ENCODE results near the gene PTGR2. TPM values are rescaled to one million over a fixed set of nuclear protein-coding genes. Genes with fewer than 3 reads are reported as not detected.
"Not testable (repeated sequence)": the region's sequence is repeated elsewhere in the genome, so short reads cannot be mapped to it uniquely, and the experiment has no call there.

Gene PTGR2
- polyA plus RNA-seq, 6 donors from 2014 or later: 1.0 to 4.9 (median 3.3) TPM

DNA sequence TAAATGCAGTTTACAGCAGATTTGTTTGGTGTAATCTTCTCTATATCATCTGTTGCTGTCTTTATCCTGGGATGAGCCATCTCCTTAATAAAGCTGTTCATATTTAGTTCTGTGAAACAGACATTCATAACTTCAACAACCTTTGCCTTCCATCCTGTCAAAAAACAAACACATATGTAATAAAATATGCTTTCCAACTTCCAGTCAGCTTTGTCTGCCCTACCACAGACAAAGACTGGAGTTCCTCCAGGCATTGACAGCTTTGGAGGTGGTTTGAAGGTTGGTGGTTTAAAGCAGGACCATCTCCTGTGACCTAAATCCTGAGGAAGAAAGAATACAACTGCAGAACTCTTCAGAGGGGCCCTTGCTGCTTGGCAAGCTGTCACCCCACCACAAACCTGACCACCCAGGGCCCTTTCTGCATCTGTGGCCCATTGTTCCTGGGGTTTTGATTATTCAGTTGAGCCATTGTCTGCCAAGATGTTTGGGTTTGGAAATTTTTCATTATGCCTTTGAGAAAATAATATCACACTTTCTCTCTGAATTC lies 28.2 kb upstream of the PTGR2 start:
- H3K4me3 Mint-ChIP-seq: no peak overlapping the region
- peaks cover 0 to 3% (median 0%) of the 10 kb centered on the region in 3 donors for H3K4me1 Mint-ChIP-seq
- no peaks in the 10 kb centered on the region for H3K27me3 Mint-ChIP-seq
- no peaks in the 10 kb centered on the region for H3K9me3 Mint-ChIP-seq
- peak overlapping the region in 1 of 6 donors; percentile 47 for H3K27ac Mint-ChIP-seq
- no peaks in the 10 kb centered on the region for H3K36me3 Mint-ChIP-seq
- no peak for ATAC-seq (ENCODE audit: low read depth in 2 of 2)
- no peak for DNase-seq

DNA sequence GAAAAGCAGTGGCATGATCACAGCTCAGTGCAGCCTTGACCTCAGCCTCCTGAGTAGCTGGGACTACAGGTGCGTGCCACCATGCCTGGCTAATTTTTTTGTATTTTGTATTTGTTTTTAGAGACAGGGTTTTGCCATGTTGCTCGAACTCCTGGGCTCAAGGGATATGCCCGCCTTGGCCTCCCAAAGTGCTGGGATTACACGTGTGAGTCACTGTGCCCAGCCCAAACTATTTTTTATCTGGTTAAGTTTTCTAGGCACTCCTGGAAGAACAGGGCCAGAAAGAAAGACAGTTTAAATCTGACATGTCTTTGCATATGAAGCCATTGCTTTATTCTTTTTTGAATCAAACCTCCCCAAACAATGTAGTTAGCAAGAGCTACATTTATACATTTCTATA lies 27.5 kb upstream of the PTGR2 start:
- H3K36me3 Mint-ChIP-seq: no peaks in the 10 kb centered on the region
- H3K4me1 Mint-ChIP-seq: peaks cover 0 to 3% (median 0%) of the 10 kb centered on the region in 3 donors
- ATAC-seq (ENCODE audit: low read depth in 2 of 2): no peak
- DNase-seq: no peak
- no peak overlapping the region for H3K27ac Mint-ChIP-seq
- no peaks in the 10 kb centered on the region for H3K27me3 Mint-ChIP-seq
- no peaks in the 10 kb centered on the region for H3K9me3 Mint-ChIP-seq
- no peak overlapping the region for H3K4me3 Mint-ChIP-seq

DNA sequence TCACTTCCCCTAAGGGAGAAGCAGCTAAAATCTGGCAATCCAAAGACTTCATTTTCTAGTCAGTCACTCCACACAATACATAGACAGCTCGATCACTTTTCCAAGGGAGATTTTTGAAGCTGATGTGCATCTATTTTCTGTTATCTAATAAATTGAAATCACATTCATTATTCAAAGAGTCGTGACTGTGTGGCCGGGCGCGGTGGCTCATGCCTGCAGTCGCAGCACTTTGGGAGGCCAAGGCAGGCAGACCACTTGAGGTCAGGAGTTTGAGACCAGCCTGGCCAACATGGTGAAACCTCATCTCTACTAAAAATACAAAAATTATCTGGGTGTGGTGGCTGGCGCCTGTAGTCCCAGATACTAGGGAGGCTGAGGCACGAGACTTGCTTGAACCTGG lies 27.1 kb upstream of the PTGR2 start:
- peaks cover 0 to 3% (median 0%) of the 10 kb centered on the region in 3 donors for H3K4me1 Mint-ChIP-seq
- DNase-seq (no peak), ATAC-seq (ENCODE audit: low read depth in 2 of 2) (no peak)
- no peak overlapping the region for H3K4me3 Mint-ChIP-seq
- H3K27me3 Mint-ChIP-seq: no peaks in the 10 kb centered on the region
- no peaks in the 10 kb centered on the region for H3K36me3 Mint-ChIP-seq
- no peak overlapping the region for H3K27ac Mint-ChIP-seq
- no peaks in the 10 kb centered on the region for H3K9me3 Mint-ChIP-seq

DNA sequence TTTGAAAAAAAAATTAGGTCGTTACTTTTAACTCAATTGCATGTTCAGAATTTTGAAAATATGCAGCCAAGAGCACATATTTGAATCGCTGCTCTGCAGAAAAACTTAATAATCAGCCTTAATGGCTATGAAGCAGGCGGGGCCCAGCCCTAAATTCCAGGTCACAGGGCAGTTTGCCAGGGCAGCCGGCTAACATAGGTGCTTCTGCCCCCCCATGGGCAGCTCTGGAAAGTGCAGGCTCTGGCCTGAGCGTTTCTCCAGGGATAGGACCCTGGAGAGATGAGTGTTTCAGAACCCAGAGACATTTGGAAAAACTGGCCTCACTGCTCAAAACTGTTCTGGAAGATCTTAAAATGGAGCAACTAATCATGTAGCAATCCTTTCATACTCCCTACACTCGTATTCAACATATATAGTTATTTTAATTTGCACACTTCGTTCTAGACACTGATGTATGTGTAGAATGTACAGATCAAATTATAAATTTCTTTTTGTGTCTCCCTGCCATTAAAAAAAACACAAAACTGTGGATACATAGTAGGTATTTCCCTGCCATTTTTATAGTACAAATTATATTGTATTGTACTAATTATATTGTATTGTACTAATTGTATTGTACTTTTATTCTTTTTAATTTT lies 26.0 kb upstream of the PTGR2 start:
- H3K4me1 Mint-ChIP-seq: peaks cover 3 to 5% (median 4%) of the 10 kb centered on the region in 3 donors
- no peaks in the 10 kb centered on the region for H3K27me3 Mint-ChIP-seq
- no peak overlapping the region for H3K4me3 Mint-ChIP-seq
- peak; percentile 70 for DNase-seq
- no peaks in the 10 kb centered on the region for H3K9me3 Mint-ChIP-seq
- H3K27ac Mint-ChIP-seq: no peak overlapping the region
- no peaks in the 10 kb centered on the region for H3K36me3 Mint-ChIP-seq
- peak; percentile 97 to 100 for ATAC-seq (ENCODE audit: low read depth in 2 of 2)

DNA sequence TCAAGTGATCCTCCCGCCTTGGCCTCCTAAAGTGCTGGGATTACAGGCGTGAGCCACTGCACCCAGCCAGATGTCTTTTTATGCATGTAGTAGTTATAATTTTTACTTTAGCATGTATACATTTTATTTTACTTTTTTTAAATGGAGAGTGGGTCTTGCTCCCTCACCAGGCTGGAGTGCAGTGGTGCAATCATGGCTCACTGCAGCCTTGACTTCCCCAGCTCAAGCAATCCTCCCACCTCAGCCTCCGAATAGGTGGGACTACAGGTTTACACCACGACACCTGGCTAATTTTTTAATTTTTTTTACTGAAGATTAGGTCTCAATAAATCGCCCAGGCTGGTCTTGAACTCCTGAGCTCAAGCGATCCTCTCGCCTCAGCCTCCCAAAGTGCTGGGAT lies 24.4 kb upstream of the PTGR2 start:
- not testable (repeated sequence) for H3K9me3 Mint-ChIP-seq; H3K27me3 Mint-ChIP-seq; DNase-seq; H3K4me1 Mint-ChIP-seq; H3K27ac Mint-ChIP-seq; H3K36me3 Mint-ChIP-seq; H3K4me3 Mint-ChIP-seq; ATAC-seq (ENCODE audit: low read depth in 2 of 2)

DNA sequence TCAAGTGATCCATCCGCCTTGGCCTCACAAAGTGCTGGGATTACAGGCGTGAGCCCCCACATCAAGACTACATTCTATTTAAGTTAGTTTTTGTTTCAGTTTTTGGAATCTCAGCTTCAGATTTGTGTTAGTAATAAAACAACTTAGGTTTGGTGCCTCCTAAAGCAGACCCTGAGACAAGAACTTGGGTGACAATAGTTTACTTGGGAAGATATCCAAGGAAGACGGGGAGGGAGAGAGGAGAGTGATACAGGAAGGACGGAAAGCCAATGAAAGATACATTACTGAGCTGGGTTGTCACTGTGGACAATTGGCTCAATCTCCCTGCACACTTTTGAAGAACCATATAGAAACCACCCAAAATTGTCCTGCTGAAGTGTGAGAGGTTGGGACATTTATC lies 22.6 kb upstream of the PTGR2 start:
- H3K4me3 Mint-ChIP-seq: no peak overlapping the region

DNA sequence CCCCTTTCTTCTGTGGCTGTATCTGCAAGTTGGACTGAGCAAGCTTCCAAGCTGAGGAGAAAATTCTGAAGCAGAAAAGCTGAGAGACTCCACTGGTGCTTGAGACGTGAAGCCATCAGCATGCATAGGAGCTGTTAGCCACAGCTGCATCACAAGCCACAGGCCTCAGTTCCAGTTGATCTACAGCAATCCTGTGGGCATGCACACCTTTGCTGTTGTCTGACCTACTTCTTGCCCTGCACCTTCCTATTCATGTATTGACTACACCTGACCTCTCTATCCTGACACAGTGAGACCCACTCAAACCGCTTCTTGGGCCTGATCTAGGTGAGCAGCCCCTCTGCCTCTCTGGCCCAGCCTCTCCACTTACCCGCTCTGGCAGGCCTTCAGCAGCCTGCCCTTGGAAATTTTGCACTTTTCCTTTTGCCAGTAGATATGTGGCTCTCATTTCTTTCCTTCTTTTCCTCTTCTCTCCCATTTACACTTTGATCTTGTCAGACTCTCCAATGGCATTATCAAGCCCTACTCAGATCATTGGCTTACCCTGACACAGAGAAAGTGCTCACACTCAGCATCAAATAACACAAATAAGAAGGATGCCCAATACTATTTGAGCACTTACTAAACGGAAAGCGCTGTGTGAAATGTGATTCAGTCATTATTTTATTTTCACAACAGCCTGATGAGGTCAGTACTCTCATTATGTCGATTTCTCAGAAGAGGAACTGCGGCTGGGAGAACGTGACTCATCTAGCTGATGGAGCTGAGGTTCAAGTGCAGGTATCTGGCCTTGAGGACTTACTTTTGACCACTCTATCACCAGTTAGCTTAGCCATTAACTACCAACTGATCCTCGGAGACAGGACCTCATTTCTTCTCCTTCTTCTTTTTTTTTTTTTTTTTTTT lies 21.9 kb upstream of the PTGR2 start:
- Mint-ChIP-seq H3K27ac (peak overlapping the region in 2 of 6 donors; percentile 30 to 86), H3K4me3 (no peak overlapping the region), H3K27me3 (no peaks in the 10 kb centered on the region), H3K4me1 (peaks cover 3 to 5% (median 4%) of the 10 kb centered on the region in 3 donors), H3K36me3 (no peaks in the 10 kb centered on the region), H3K9me3 (no peaks in the 10 kb centered on the region)
- ATAC-seq (ENCODE audit: low read depth in 2 of 2): peak; percentile 25 to 27
- DNase-seq: no peak

More for the DNA sequence above, 22.6 kb upstream of the PTGR2 start:
- peak overlapping the region in 1 of 6 donors; percentile 24 for H3K27ac Mint-ChIP-seq
- no peaks in the 10 kb centered on the region for H3K36me3 Mint-ChIP-seq
- DNase-seq (no peak), ATAC-seq (ENCODE audit: low read depth in 2 of 2) (no peak)
- H3K4me1 Mint-ChIP-seq: peaks cover 3 to 5% (median 4%) of the 10 kb centered on the region in 3 donors
- H3K9me3 Mint-ChIP-seq: no peaks in the 10 kb centered on the region
- H3K27me3 Mint-ChIP-seq: no peaks in the 10 kb centered on the region

DNA sequence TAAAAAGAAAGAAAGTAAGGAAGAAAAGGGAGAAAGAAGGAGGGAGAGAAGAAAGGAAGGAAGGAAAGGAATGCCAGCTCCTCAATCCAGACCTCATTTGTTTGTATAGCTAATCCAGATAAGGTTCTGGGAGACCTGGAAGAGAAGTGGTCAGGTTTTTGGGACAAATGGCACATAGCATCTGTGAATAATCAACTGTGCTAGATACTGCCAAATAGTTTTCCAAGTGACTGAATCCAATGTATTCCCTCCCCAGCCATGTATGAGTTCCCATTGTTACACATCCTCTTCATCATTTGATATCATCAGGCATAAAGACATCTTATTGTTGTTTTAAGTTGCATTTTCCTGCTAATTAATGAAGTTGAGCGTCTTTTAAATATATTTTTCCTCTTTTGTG lies 18.6 kb upstream of the PTGR2 start:
- no peak for ATAC-seq (ENCODE audit: low read depth in 2 of 2)
- Mint-ChIP-seq H3K27ac (peak overlapping the region in 1 of 6 donors; percentile 46), H3K4me3 (no peak overlapping the region), H3K36me3 (no peaks in the 10 kb centered on the region), H3K4me1 (peaks cover 0 to 5% (median 4%) of the 10 kb centered on the region in 3 donors), H3K27me3 (no peaks in the 10 kb centered on the region), H3K9me3 (no peaks in the 10 kb centered on the region)
- DNase-seq: no peak

DNA sequence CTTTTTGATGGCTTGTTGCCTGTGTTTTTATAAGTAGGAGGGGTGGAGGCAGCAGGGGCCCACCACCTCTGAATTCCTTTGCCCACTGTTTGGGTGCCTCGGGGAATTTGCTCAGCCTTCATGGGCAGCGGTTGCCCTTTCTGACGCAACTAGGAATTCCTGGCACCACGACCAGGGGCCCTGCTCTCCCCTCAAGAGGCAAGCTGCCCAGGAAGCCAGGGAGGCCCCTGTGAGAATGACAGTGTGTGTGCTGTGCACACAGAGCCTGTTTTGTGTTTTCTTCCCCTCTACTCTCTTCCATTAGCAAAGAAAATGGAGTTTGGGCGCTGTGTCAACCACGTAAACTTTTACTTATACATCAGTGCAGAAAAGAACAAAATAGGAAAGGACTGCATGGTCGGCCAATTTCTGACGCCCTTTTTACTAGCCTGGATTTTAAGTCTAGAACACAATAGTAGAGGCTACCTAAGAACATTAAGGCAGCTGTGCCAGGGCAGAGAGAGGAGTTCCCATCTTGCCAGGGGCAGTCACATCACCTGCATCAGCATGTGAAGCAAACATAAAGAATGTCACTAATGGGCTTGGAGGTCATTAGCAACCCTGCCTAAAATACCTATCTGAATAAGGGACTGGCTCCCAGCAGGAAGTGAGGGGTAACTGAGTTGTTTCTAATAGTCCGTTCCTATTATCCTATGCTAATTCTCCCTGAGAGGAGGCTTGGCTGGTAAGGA lies 17.9 kb upstream of the PTGR2 start:
- DNase-seq (no peak), ATAC-seq (ENCODE audit: low read depth in 2 of 2) (no peak)
- Mint-ChIP-seq H3K27ac (no peak overlapping the region), H3K9me3 (no peaks in the 10 kb centered on the region), H3K36me3 (no peaks in the 10 kb centered on the region), H3K27me3 (no peaks in the 10 kb centered on the region), H3K4me1 (peaks cover 0 to 5% (median 4%) of the 10 kb centered on the region in 3 donors), H3K4me3 (no peak overlapping the region)

DNA sequence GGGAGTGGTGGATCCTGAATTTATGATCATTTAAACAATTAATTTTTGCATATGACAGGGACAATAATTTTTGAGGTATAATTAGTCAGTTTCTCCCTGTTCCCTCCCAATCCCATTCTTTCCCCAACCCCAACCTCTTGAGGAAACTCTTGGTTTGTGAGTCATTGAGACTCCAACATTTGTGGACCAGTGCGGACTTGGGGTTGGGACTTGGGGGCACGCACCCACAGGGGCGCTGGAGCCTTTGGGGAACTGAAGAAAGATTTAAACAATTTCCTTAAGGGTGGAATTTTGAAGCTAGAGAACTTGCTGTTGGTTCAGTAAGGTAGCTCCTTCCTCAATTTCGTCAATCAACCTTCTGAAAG lies 17.4 kb upstream of the PTGR2 start:
- Mint-ChIP-seq H3K4me1 (peaks cover 0 to 5% (median 4%) of the 10 kb centered on the region in 3 donors), H3K27me3 (no peaks in the 10 kb centered on the region)

DNA sequence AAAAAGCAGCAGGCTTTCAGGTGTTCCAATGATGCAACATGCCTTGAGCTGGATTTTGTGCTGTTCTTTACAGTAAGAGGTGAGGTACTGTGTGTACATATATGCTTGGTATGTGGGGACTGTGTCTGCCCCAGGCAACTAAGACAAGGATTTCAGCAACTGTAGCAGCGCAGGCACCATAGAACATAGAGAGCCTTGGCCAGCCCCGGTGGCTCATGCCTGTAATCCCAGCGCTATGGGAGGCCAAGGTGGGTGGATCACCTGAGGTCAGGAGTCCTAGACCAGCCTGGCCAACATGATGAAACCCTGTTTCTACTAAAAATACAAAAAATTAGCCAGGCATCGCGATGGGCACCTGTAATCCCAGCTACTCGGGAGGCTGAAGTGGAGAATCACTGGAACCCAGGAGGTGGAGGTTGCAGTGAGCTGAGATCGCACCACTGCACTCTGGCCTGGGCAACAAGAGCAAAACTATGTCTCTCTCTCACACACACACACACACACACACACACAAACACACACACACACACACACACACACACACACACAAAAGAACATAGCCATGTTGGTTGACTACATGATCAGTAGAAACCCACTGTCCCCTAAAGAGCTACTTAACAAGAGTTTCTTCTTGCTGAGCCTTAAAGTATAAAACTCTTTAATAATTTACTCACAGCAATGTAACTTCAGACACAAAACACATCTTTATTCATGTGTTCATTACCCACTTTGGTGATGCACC lies 13.2 kb upstream of the PTGR2 start:
- DNase-seq; H3K9me3 Mint-ChIP-seq; ATAC-seq (ENCODE audit: low read depth in 2 of 2); H3K36me3 Mint-ChIP-seq; H3K4me1 Mint-ChIP-seq; H3K27me3 Mint-ChIP-seq; H3K4me3 Mint-ChIP-seq: not testable (repeated sequence)
- peak overlapping the region in 1 of 6 donors; percentile 93 for H3K27ac Mint-ChIP-seq

More for the DNA sequence above, 17.4 kb upstream of the PTGR2 start:
- no peaks in the 10 kb centered on the region for H3K36me3 Mint-ChIP-seq
- no peak overlapping the region for H3K27ac Mint-ChIP-seq
- ATAC-seq (ENCODE audit: low read depth in 2 of 2) (no peak), DNase-seq (no peak)
- no peak overlapping the region for H3K4me3 Mint-ChIP-seq
- no peaks in the 10 kb centered on the region for H3K9me3 Mint-ChIP-seq

DNA sequence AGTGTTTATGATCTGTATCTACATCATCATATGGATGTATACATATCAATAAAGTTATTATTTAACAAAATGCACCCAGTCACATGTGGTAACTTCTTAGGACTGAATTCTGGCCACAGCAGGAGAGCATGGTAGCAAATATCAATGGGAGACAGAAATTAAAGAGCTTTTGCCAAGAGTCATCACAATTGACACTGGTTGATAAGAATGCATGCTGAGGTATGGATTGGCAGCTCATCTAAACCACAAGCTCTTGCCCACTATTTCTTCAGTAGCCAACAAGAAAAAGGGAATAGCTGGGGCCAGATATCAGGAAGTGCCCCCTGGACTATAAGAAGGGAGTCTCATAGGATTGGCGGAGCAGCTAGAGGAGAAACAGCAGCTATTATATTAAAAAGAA lies 9.4 kb upstream of the PTGR2 start:
- no peaks in the 10 kb centered on the region for H3K27me3 Mint-ChIP-seq
- H3K27ac Mint-ChIP-seq: no peak overlapping the region
- H3K4me3 Mint-ChIP-seq: no peak overlapping the region
- ATAC-seq (ENCODE audit: low read depth in 2 of 2): no peak
- peaks cover 0 to 4% (median 0%) of the 10 kb centered on the region in 7 donors for H3K9me3 Mint-ChIP-seq
- H3K4me1 Mint-ChIP-seq: no peaks in the 10 kb centered on the region
- no peak for DNase-seq
- no peaks in the 10 kb centered on the region for H3K36me3 Mint-ChIP-seq

DNA sequence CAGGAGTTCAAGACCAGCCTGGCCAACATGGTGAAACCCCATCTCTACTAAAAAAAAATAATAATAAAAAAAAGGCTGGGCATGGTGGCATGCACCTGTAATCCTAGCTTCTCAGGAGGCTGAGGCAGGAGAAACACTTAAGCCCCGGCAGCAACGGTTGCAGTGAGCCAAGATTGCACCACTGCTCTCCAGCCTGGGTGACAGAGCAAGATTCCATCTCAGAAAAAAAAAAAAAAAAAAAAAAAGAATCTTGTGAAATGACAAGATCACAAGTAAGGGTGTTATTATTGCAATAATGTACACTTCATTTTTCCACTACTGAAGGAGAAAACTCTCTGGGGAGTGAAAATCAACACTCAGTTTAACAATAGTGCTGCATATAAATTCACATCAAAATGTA lies 8.8 kb upstream of the PTGR2 start:
- DNase-seq: no peak
- H3K27ac Mint-ChIP-seq: no peak overlapping the region
- peaks cover 0 to 4% (median 0%) of the 10 kb centered on the region in 7 donors for H3K9me3 Mint-ChIP-seq
- H3K4me3 Mint-ChIP-seq: no peak overlapping the region
- no peaks in the 10 kb centered on the region for H3K36me3 Mint-ChIP-seq
- no peaks in the 10 kb centered on the region for H3K27me3 Mint-ChIP-seq
- H3K4me1 Mint-ChIP-seq: no peaks in the 10 kb centered on the region
- no peak for ATAC-seq (ENCODE audit: low read depth in 2 of 2)
